Uterus (tissue), 4 donors: ENCODE measurements around the gene KIF18A. TPM values are rescaled to one million over a fixed set of nuclear protein-coding genes. Genes with fewer than 3 reads are reported as not detected.

Experiments used
- DNase-seq, 2 donors: peaks; one replicate each; pipeline ENCODE4 v3.0.0-alpha.2; 2019 to 2020
- H3K27ac ChIP-seq, 2 donors: fragments of 200-600 bp; sonication (generic); 1 replicate in 1 of 2; 2 replicates in 1 of 2; pipeline ENCODE4 v1.5.1; 2016 to 2018
- H3K27me3 ChIP-seq, 2 donors: fragments of 200-600 bp; sonication (generic); one replicate each; pipeline ENCODE4 v1.5.1; 2018 to 2019; ENCODE audit warnings: control low read depth in 1 of 2
- H3K36me3 ChIP-seq, 2 donors: fragments of 200-600 bp; sonication (generic); one replicate each; pipeline ENCODE4 v1.5.1; 2019; ENCODE audit warnings: control low read depth in 1 of 2
- H3K4me1 ChIP-seq, 2 donors: fragments of 200-600 bp; sonication (generic); one replicate each; pipeline ENCODE4 v1.5.1; 2018 to 2019; ENCODE audit warnings: control low read depth in 1 of 2
- H3K4me3 ChIP-seq, 2 donors: fragments of 200-600 bp; sonication (generic); 1 replicate in 1 of 2; 2 replicates in 1 of 2; pipeline ENCODE4 v1.5.1; 2018 to 2019; ENCODE audit warnings: mild to moderate bottlenecking in 1 of 2
- H3K9me3 ChIP-seq, 2 donors: fragments of 200-600 bp; sonication (generic); one replicate each; pipeline ENCODE4 v1.5.1; 2019; ENCODE audit warnings: control low read depth in 1 of 2
- POLR2A ChIP-seq, 2 donors: fragments of 450-650 bp; IDR thresholded peaks; one replicate each; pipeline ENCODE4 v1.6.1; 2016; ENCODE audit warnings: antibody characterized with exemption in 2 of 2, mild to moderate bottlenecking in 1 of 2, moderate library complexity in 1 of 2
- intact Hi-C: fragments of 100-400 bp; cut with DNase I; formaldehyde crosslinking; loops from one replicate; pipeline ENCODE4 v1.15.1; 2023; ENCODE audit warnings: low total_unique reads
- total RNA-seq, 4 donors: library from RNA; depleted of rRNA in 3 of 4; stranded (reverse); fragments of >200 nt in 3 of 4; gene quantifications; one replicate each; pipeline versions ENCODE4 v1.1.0 to v1.2.4, GENCODE V29; 2014 to 2023
- TF ChIP-seq, protein P1 (sequence below), 4 experiments: fragments of 200-600 bp in 2 of 4; fragments of 450-650 bp in 2 of 4; sonication (generic) in 2 of 4; IDR thresholded peaks; one replicate each; pipeline ENCODE4 v1.5.1; 2016 to 2019; ENCODE audit warnings: antibody characterized with exemption in 4 of 4, mild to moderate bottlenecking in 2 of 4, moderate library complexity in 1 of 4
- donor health status: DM: yes; HTN: yes; CAD: no.

The KIF18A gene
- total RNA-seq, 4 donors from 2014 or later, result 0.29 to 13.1 (median 0.43) TPM; not detected in 1

DNA sequence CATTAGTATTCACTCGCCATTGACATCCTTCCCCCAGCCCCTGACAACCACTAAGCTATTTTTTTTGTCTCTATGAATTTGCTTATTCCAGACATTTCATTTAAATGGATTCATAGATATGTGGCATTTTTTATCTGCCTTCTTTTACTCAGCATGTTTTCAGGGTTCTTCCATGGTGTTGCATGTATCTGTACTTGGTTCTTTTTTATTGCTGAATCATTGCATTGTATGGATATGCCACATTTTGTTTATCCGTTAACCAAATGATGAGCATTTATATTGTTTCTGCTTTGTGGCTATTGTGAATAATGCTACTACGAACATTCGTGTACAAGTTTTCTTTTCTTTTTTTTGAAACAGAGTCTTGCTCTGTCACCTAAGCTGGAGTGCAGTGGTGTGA is 6.2 kb upstream of the KIF18A start:
- TF ChIP-seq POLR2A (IDR thresholded peaks at IDR 0.05), result no peak
- TF ChIP-seq, protein P1, sequence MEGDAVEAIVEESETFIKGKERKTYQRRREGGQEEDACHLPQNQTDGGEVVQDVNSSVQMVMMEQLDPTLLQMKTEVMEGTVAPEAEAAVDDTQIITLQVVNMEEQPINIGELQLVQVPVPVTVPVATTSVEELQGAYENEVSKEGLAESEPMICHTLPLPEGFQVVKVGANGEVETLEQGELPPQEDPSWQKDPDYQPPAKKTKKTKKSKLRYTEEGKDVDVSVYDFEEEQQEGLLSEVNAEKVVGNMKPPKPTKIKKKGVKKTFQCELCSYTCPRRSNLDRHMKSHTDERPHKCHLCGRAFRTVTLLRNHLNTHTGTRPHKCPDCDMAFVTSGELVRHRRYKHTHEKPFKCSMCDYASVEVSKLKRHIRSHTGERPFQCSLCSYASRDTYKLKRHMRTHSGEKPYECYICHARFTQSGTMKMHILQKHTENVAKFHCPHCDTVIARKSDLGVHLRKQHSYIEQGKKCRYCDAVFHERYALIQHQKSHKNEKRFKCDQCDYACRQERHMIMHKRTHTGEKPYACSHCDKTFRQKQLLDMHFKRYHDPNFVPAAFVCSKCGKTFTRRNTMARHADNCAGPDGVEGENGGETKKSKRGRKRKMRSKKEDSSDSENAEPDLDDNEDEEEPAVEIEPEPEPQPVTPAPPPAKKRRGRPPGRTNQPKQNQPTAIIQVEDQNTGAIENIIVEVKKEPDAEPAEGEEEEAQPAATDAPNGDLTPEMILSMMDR (IDR thresholded peaks at IDR 0.05), result no peak

DNA sequence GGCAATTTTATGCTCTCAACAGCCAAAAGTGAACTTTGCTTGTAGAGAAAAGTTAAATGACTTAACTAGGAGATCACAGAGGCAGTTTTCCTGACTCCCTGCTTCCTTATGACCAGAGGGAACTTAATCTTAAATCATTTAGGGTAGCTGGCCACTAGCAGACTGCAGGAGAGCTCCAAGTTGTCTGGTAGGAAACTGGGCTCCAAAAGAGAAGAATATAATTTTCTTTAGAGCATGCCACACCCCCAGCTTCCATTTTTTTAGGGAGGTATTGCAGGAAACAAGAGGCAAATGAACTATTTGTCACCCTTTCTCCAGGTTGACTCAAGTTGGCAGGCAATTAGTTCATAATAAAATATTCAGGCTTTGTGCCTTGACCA is 2.9 kb upstream of the KIF18A start:
- peak overlapping the region; percentile 77 to 86 for H3K27ac ChIP-seq
- H3K4me1 ChIP-seq, result no peaks in the 10 kb centered on the region
- H3K9me3 ChIP-seq, result no peaks in the 10 kb centered on the region
- no peak for TF ChIP-seq POLR2A (IDR thresholded peaks at IDR 0.05)
- TF ChIP-seq, protein P1 (IDR thresholded peaks at IDR 0.05), result no peak
- no peaks in the 10 kb centered on the region for H3K36me3 ChIP-seq
- intact Hi-C loops, result no loop called here
- H3K27me3 ChIP-seq, result no peaks in the 10 kb centered on the region
- H3K4me3 ChIP-seq, result peak overlapping the region; percentile 56 to 83
- DNase-seq, result no peak

More for the DNA sequence above, 6.2 kb upstream of the KIF18A start:
- Histone ChIP-seq H3K27ac (no peak overlapping the region), H3K36me3 (no peaks in the 10 kb centered on the region), H3K4me1 (no peaks in the 10 kb centered on the region), H3K4me3 (no peak overlapping the region), H3K9me3 (no peaks in the 10 kb centered on the region), H3K27me3 (no peaks in the 10 kb centered on the region)
- intact Hi-C loops, result no loop called here
- no peak for DNase-seq

DNA sequence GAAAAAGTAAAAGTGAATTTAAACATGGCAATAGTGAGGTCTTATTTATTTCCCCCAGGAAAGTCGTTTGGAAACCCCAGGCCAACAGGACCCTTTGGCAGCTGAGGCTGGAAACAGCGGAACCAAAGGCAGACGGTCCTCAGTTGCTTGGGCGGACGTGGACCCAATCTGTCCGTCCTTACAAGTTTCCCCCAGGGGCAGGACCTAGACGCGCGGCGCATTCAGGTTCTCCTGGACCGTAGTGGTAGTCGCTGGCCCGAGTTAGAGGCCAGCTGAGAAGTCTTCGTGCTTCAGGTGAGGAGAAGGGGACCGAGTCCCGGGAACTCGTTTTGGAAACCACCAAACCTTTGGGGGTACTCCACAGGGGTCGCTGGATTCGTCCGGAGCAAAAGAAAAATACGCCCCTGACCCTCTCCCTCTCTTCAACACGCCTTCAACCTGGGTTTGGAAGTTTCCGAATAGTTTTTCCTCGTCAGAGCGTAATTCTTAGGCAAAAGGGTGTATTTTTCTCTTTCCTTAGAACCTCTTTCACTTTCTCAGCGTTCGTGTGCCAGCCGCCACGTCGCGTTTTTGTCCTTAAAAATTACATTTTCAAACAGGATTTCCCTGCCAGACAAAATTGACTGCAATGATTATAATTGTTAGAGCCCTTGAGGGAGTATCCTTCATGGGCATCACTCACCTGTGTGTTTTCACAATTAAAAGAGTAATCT is 2.3 kb upstream of the KIF18A start:
- H3K9me3 ChIP-seq, result no peaks in the 10 kb centered on the region
- H3K27ac ChIP-seq, result peak overlapping the region; percentile 77 to 86
- intact Hi-C loops, result no loop called here
- TF ChIP-seq, protein P1 (IDR thresholded peaks at IDR 0.05), result peak in 1 of 4 experiments; percentile 3
- TF ChIP-seq POLR2A (IDR thresholded peaks at IDR 0.05), result no peak
- H3K36me3 ChIP-seq, result no peaks in the 10 kb centered on the region
- H3K4me3 ChIP-seq, result peak overlapping the region; percentile 56 to 83
- H3K4me1 ChIP-seq, result no peaks in the 10 kb centered on the region
- DNase-seq, result peak; percentile 58 to 64
- H3K27me3 ChIP-seq, result no peaks in the 10 kb centered on the region

DNA sequence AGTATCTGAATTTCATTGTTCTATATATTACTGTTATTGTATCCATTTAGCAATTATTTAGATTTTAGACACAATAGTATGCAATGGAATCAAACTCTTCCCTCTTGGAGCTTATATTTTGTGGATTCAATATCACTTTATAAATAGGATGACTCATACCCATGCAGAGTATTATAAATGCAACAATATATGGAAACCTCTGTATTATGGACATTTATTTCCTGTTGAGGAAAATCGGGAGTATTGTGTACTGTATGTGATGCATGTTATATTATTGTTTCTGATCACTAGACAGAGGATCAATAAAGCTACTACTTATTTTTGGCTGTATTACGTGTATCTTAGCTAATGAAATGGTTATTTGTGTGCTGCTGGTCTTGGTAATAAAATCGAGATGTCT is 1.0 kb upstream of the KIF18A start:
- TF ChIP-seq, protein P1 (IDR thresholded peaks at IDR 0.05), result no peak
- TF ChIP-seq POLR2A (IDR thresholded peaks at IDR 0.05), result no peak
- Histone ChIP-seq H3K9me3 (no peaks in the 10 kb centered on the region), H3K4me3 (peak overlapping the region in 1 of 2 donors; percentile 42), H3K27me3 (no peaks in the 10 kb centered on the region), H3K27ac (peak overlapping the region; percentile 83 to 85), H3K36me3 (no peaks in the 10 kb centered on the region), H3K4me1 (no peaks in the 10 kb centered on the region)
- intact Hi-C loops, result no loop called here
- DNase-seq, result no peak

DNA sequence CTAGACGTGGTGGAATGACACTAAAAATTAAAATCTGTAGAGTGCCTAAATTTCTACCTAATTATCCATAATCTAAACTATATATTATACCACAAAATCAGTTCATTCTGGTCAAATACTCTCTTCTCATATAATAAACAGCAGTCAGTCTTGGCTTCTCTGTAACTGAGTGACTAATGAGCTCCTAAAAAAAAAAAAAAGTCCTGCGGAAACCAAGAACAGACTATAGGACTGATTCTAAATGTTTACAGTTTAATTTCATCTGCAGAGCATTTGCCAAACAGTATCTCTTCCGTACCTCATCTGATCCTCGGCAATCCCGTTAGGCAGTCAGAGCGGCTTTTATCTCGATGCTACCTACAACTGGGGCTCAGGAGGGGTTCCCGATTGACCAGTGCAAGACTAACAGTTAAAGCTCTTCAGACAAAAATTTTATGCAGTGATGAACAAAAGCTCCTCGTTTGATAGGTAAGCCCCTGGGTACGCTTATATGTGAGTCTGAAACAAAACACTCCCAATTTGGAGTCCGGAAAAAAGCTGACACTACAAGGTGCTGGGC is 686 bp downstream of the KIF18A start:
- intact Hi-C loops, result no loop called here
- H3K4me1 ChIP-seq, result no peaks in the 10 kb centered on the region
- no peaks in the 10 kb centered on the region for H3K9me3 ChIP-seq
- H3K4me3 ChIP-seq, result peak overlapping the region; percentile 42 to 44
- H3K27ac ChIP-seq, result peak overlapping the region; percentile 83 to 85
- H3K36me3 ChIP-seq, result no peaks in the 10 kb centered on the region
- H3K27me3 ChIP-seq, result no peaks in the 10 kb centered on the region
- TF ChIP-seq, protein P1 (IDR thresholded peaks at IDR 0.05), result no peak
- TF ChIP-seq POLR2A (IDR thresholded peaks at IDR 0.05), result no peak
- no peak for DNase-seq
